GM12878 (cell line): Measurements from ENCODE around the gene ATF7. TPM values are rescaled to one million over a fixed set of nuclear protein-coding genes. Genes with fewer than 3 reads are reported as not detected.

Experiments used
- ATAC-seq: fragments of 200-7000 bp; cut with Tn5 transposase; 3 replicates; pipeline ENCODE4 v1.9.1; 2020; ENCODE audit warnings: mild to moderate bottlenecking, moderate library complexity
- Bru-seq: library from RNA; stranded (reverse); fragments of 400-500 nt; gene quantifications from one replicate; lab custom pipeline; 2021; lab: Mats Ljungman, UMichigan
- BruChase-seq, 2 experiments: library from RNA; stranded (reverse); fragments of 400-500 nt; gene quantifications; one replicate each; lab custom pipeline; 2021; lab: Mats Ljungman, UMichigan
- BruUV-seq: library from RNA; stranded (reverse); fragments of 400-500 nt; replicated peaks from 2 replicates; lab custom pipeline; 2021; lab: Mats Ljungman, UMichigan
- CTCF ChIA-PET: fragments of 300-600 bp; sonication (Branson Sonifier 250); formaldehyde crosslinking; extraction: SDS; loops from one replicate; lab custom pipeline; 2021; ENCODE audit warnings: inconsistent platforms; lab: Yijun Ruan, JAX
- POLR2A ChIA-PET: fragments of 350-600 bp; formaldehyde crosslinking; extraction: SDS; loops from one replicate; lab custom pipeline; 2021; ENCODE audit warnings: inconsistent platforms; lab: Charles Lee
- RAD21 ChIA-PET: fragments of 300-600 bp; sonication (Branson Sonifier 250); formaldehyde crosslinking; loops from one replicate; lab custom pipeline; 2023; ENCODE audit warnings: antibody characterized with exemption; ENCODE audit not compliant: unreplicated experiment; lab: Charles Lee
- SMC1A ChIA-PET: fragments of 300-600 bp; sonication (Branson Sonifier 250); formaldehyde crosslinking; loops from one replicate; lab custom pipeline; 2023; ENCODE audit not compliant: unreplicated experiment, uncharacterized antibody; lab: Charles Lee
- DNase-seq: peaks from one replicate; pipeline ENCODE4 v3.0.0-alpha.2; 2011; ENCODE audit warnings: low read depth, low spot score
- FAIRE-seq: peaks from 3 replicates; lab custom pipeline; 2011; peaks lifted over from hg19 to GRCh38; lab: Jason Lieb, UNC
- H2AFZ ChIP-seq: 2 replicates; pipeline ENCODE4 v1.6.0; 2011; ENCODE audit warnings: low read depth, low read length, control low read depth; ENCODE audit not compliant: control insufficient read depth
- H3K27ac ChIP-seq: 2 replicates; pipeline ENCODE4 v1.5.1; 2011; ENCODE audit warnings: control low read depth; ENCODE audit not compliant: control insufficient read depth, insufficient read depth
- H3K27me3 ChIP-seq, 2 experiments: replicated peaks in 1 of 2; 2 replicates each; pipeline versions ENCODE4 v1.6.0 to v1.6.1; 2011; ENCODE audit warnings: low read length in 1 of 2; ENCODE audit not compliant: control insufficient read depth in 2 of 2, insufficient read depth in 2 of 2
- H3K36me3 ChIP-seq, 2 experiments: 2 replicates each; pipeline ENCODE4 v1.5.1; 2011; ENCODE audit warnings: low read length in 1 of 2; ENCODE audit not compliant: control insufficient read depth in 2 of 2, insufficient read depth in 2 of 2
- H3K4me1 ChIP-seq: 2 replicates; pipeline ENCODE4 v1.6.1; 2011; ENCODE audit warnings: mild to moderate bottlenecking, low read length, moderate library complexity, mixed read lengths; ENCODE audit not compliant: control insufficient read depth, insufficient read depth
- H3K4me2 ChIP-seq: 2 replicates; pipeline ENCODE4 v1.6.0; 2011; ENCODE audit warnings: control low read depth; ENCODE audit not compliant: control insufficient read depth, insufficient read depth
- H3K4me3 ChIP-seq: fragments of 200-600 bp; sonication (generic); 2 replicates; pipeline ENCODE4 v1.5.1; 2016
- H3K79me2 ChIP-seq: 2 replicates; pipeline ENCODE4 v1.6.0; 2011; ENCODE audit warnings: low read length; ENCODE audit not compliant: control insufficient read depth, insufficient read depth
- H3K9ac ChIP-seq: 2 replicates; pipeline ENCODE4 v1.8.0; 2011; ENCODE audit warnings: low read length, control low read depth, mixed read lengths; ENCODE audit not compliant: control insufficient read depth, insufficient read depth
- H3K9me3 ChIP-seq: replicated peaks from 3 replicates; pipeline ENCODE4 v1.5.1; 2011; ENCODE audit warnings: mild to moderate bottlenecking, low read length; ENCODE audit not compliant: control insufficient read depth, insufficient read depth
- H4K20me1 ChIP-seq: 2 replicates; pipeline ENCODE4 v1.6.0; 2011; ENCODE audit not compliant: control insufficient read depth, insufficient read depth
- ASH2L ChIP-seq: fragments of 300-600, 200-600 bp; sonication (generic); IDR thresholded peaks from 2 replicates; pipeline ENCODE4 v1.6.1; 2017; ENCODE audit warnings: low read depth, mild to moderate bottlenecking, borderline replicate concordance
- HCFC1 ChIP-seq: fragments of 150-350 bp; IDR thresholded peaks from 2 replicates; pipeline ENCODE4 v1.6.1; 2014; ENCODE audit warnings: low read length
- MXI1 ChIP-seq: fragments of 150-350 bp; IDR thresholded peaks from 2 replicates; pipeline ENCODE4 v1.6.1; 2011; ENCODE audit warnings: low read depth, mild to moderate bottlenecking, inconsistent platforms, low read length, improper control_type of control experiment
- SMAD1 ChIP-seq: fragments of 450-650 bp; IDR thresholded peaks from 2 replicates; pipeline ENCODE4 v1.6.1; 2018; ENCODE audit warnings: mild to moderate bottlenecking, low read depth; ENCODE audit not compliant: partially characterized antibody
- SPI1 ChIP-seq: IDR thresholded peaks from 2 replicates; pipeline ENCODE4 v1.6.1; 2011; ENCODE audit warnings: low read depth, mild to moderate bottlenecking, low read length, moderate library complexity, borderline replicate concordance; ENCODE audit not compliant: insufficient read depth
- SRF ChIP-seq, 2 experiments: IDR thresholded peaks; 2 replicates each; pipeline ENCODE4 v1.6.1; 2011; ENCODE audit warnings: low read depth in 2 of 2, low read length in 2 of 2, mild to moderate bottlenecking in 1 of 2, moderate library complexity in 1 of 2
- ZNF622 ChIP-seq: fragments of 450-650 bp; IDR thresholded peaks from 2 replicates; pipeline ENCODE4 v1.6.1; 2017; ENCODE audit warnings: mild to moderate bottlenecking, inconsistent platforms
- WGBS: methylation state at CpG from one replicate; pipeline ENCODE4 v1.1.6; 2016; ENCODE audit warnings: low lambda C conversion rate; ENCODE audit not compliant: insufficient replicate concordance, insufficient coverage; ENCODE audit errors: missing lambda C conversion rate; 5-methylcytosine and 5-hydroxymethylcytosine counted together
- in situ Hi-C: fragments of 300-500 bp; cut with MboI; formaldehyde crosslinking; loops from 9 replicates; pipeline ENCODE4 v1.14.3; 2018; ENCODE audit warnings: mixed read lengths
- intact Hi-C: fragments of 100-400 bp; cut with micrococcal nuclease; formaldehyde crosslinking; loops from one replicate; pipeline ENCODE4 v1.14.2; 2022; ENCODE audit not compliant: unreplicated experiment
- long read RNA-seq, 2 experiments: library from polyadenylated mRNA; unstranded; transcript quantifications; one replicate each; pipeline ENCODE4 v2.0.0, GENCODE V29; 2019 to 2020
- polyA minus RNA-seq, 3 experiments: library from RNA; depleted of rRNA, polyadenylated mRNA; stranded (reverse); fragments of >200 nt; gene quantifications; 2 replicates each; pipeline ENCODE4 v1.2.3, GENCODE V29; 2011
- polyA plus RNA-seq, 11 experiments: library from polyadenylated mRNA; depleted of rRNA in 4 of 11; unstranded in 6 of 11; stranded (reverse) in 5 of 11; fragments of >200 nt; fragmentation: Nextera tagmentation in 4 of 11; fragmentation: Illumina TruSeq in 1 of 11; extraction: Ambion mirVana in 4 of 11; extraction: Trizol in 1 of 11; gene quantifications; 1 replicate in 1 of 11; 2 replicates in 10 of 11; pipeline versions ENCODE4 v1.2.1 to v1.2.3, GENCODE V29; 2011 to 2016; ENCODE audit warnings: inconsistent platforms in 2 of 11, missing spikeins in 2 of 11, low read depth in 1 of 11
- total RNA-seq, 4 experiments: library from RNA; depleted of rRNA in 3 of 4; stranded (reverse); fragments of >200 nt in 3 of 4; fragmentation: Illumina TruSeq in 1 of 4; extraction: Trizol in 1 of 4; gene quantifications; 2 replicates each; pipeline versions ENCODE4 v1.2.1 to v1.2.3, GENCODE V29; 2013 to 2021
- TF ChIP-seq, protein P1 (sequence below): fragments of 450-650 bp; IDR thresholded peaks from 2 replicates; pipeline ENCODE4 v1.6.1; 2017; ENCODE audit warnings: antibody characterized with exemption, mild to moderate bottlenecking, moderate library complexity
- TF ChIP-seq, protein P2 (sequence below): fragments of 450-650 bp; IDR thresholded peaks from 2 replicates; pipeline ENCODE4 v1.6.1; 2016; ENCODE audit warnings: mild to moderate bottlenecking
- TF ChIP-seq, protein P3 (sequence below), 3 experiments: IDR thresholded peaks in 2 of 3; conservative IDR thresholded peaks in 1 of 3; 2 replicates each; pipeline ENCODE4 v1.5.1; 2011; ENCODE audit warnings: low read depth in 3 of 3, low read length in 3 of 3, mild to moderate bottlenecking in 3 of 3, control low read depth in 2 of 3, moderate library complexity in 2 of 3, inconsistent platforms in 1 of 3, mixed read lengths in 1 of 3; ENCODE audit not compliant: control insufficient read depth in 2 of 3, insufficient read depth in 1 of 3; ENCODE audit errors: extremely low read depth in 1 of 3

ATF7 gene
- total RNA-seq (2013; cell fraction: nucleolus; rRNA removed), result 31.6 and 46.1 TPM in 2 replicates
- total RNA-seq (2014; rRNA removed), result 9.1 and 11.4 TPM in 2 replicates
- total RNA-seq (2014; rRNA removed; fragmentation: Illumina TruSeq; extraction: Trizol), result 14.6 and 16.1 TPM in 2 replicates
- total RNA-seq (2021), result 21.5 and 23.6 TPM in 2 replicates
- polyA plus RNA-seq (2011; ENCODE audit: low read depth), result 9.6 TPM
- polyA plus RNA-seq (2011; rRNA removed), result 14.5 and 16.4 TPM in 2 replicates
- polyA plus RNA-seq (2011; cell fraction: cytosol; rRNA removed), result 10.3 and 12.2 TPM in 2 replicates
- 19.5 and 20.5 TPM in 2 replicates for polyA plus RNA-seq (2011; cell fraction: nucleus; rRNA removed)
- polyA plus RNA-seq (2012), result 9.5 and 10.3 TPM in 2 replicates
- polyA plus RNA-seq (2014; fragmentation: Illumina TruSeq; extraction: Trizol), result 21.9 and 26.4 TPM in 2 replicates
- polyA plus RNA-seq (2014; fragmentation: Nextera tagmentation; extraction: Ambion mirVana), result 10 to 100 TPM; 21.8 to 26.8 TPM
- 14.1 and 17.2 TPM in 2 replicates for polyA plus RNA-seq (2014; rRNA removed)
- polyA plus RNA-seq (2016; fragmentation: Nextera tagmentation; extraction: Ambion mirVana), result 10 to 100 TPM; 30.2 to 30.7 TPM
- 18.9 and 19.0 TPM in 2 replicates for polyA minus RNA-seq (2011; rRNA and poly(A)+ RNA removed)
- polyA minus RNA-seq (2011; cell fraction: cytosol; rRNA and poly(A)+ RNA removed), result 9.0 and 13.4 TPM in 2 replicates
- 9.3 and 17.1 TPM in 2 replicates for polyA minus RNA-seq (2011; cell fraction: nucleus; rRNA and poly(A)+ RNA removed)
- Bru-seq, nascent RNA, result percentile 75 among the genes with signal in this experiment
- percentile 94 among the genes with signal in this experiment for BruChase-seq, experiment 1, labeled RNA remaining after a 6-hour chase
- percentile 96 among the genes with signal in this experiment for BruChase-seq, experiment 2, labeled RNA remaining after a 2-hour chase
- long read RNA-seq, experiment 1, transcript ATF7-212 (4 exons, 860 nt), result major isoform, 7 of 10 reads
- long read RNA-seq, experiment 1, partial matches to known transcripts, result 0 of 10 reads
- long read RNA-seq, experiment 1, other reads (novel, unspliced or antisense), result 3 of 10 reads
- long read RNA-seq, experiment 2, transcript ATF7-212 (4 exons, 860 nt), result major isoform, 16 of 28 reads
- long read RNA-seq, experiment 2, transcript ATF7-204 (4 exons, 774 nt), result minor isoform, 5 of 28 reads
- long read RNA-seq, experiment 2, partial matches to known transcripts, result 0 of 28 reads
- long read RNA-seq, experiment 2, other reads (novel, unspliced or antisense), result 5 of 28 reads

DNA sequence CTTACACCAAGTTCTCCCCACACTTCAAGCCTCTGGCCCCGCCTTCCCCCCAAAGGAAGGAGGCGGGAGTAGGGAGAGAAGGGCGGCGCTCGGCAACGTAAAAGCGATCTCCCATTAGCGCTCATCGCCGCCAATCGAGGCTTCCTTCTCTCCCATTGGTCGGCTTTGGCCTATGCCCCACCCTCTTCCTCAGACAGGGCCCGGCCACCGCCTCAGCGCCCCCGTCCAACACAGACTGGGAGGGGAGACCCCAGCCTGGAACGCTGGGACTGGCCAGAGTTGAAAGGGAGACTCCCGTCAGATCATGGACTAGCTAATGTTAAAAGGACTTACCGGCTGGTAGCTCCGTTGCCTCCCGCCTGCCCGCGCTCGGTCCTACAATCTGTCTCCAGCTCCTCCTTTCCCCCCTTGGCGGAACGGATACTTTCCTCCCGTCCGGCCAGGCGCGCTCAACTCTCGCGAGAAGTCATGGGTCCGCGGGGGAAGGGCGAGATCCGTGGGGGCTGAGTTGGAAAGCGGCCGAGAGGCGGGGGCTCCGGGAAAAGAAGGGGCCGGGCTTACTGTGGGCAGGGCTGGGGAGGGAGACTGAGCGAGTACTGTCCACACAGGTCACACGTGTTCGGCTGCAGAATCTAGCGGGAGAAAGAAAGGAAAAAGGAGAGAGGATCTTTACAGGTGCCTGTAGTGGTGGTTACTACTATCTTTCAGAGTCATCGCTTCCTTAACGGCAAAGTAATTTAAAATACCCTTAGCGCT lies at the start of gene ATF7:
Gene ATF7, minus strand, starts transcription at position 437 of the 756 bp plus-strand sequence. CDS start 25,382 bp downstream, outside the sequence.
- Histone ChIP-seq H3K36me3 (no peaks in the 10 kb centered on the region), H4K20me1 (no peaks in the 10 kb centered on the region), H3K9ac (peak within 1 kb of the TSS; percentile 93), H3K27ac (peak within 1 kb of the TSS; percentile 96), H3K9me3 (no peaks in the 10 kb centered on the region), H3K4me3 (peak within 1 kb of the TSS; percentile 94), H3K4me2 (peak within 1 kb of the TSS; percentile 85), H3K79me2 (peaks cover 46% of the 10 kb centered on the region), H3K4me1 (no peaks in the 10 kb centered on the region), H3K27me3 (no peaks in the 10 kb centered on the region), H2AFZ (peak within 1 kb of the TSS; percentile 100)
- ChIA-PET SMC1A (interaction anchor here (0.8 to 4.7 kb wide), 7 partner anchors 9 to 122 kb away, joined by 3 to 52 read pairs (median 3); no protein-coding TSS in a partner anchor), POLR2A (interaction anchor here (1.1 to 5.3 kb wide), 7 partner anchors 11 to 247 kb away, joined by 3 to 51 read pairs (median 4); partner anchors contain the start of genes SP1 and TARBP2), RAD21 (interaction anchor here (0.7 to 4.5 kb wide), 6 partner anchors 8 to 125 kb away, joined by 3 to 39 read pairs (median 3); partner anchors contain the start of genes ATP5MC2 and TARBP2), CTCF (interaction anchor here (0.7 to 3.2 kb wide), 8 partner anchors 9 to 125 kb away, joined by 3 to 21 read pairs (median 6); partner anchors contain the start of genes ATP5MC2 and TARBP2)
- FAIRE-seq, result peak; percentile 86
- intact Hi-C loops, result loop anchor here (2.0 kb wide), 2 partner anchors 51 to 83 kb away; partner anchors contain the start of gene ATP5MC2
- DNase-seq, result peak; percentile 96
- in situ Hi-C loops, result no loop called here
- BruUV-seq, result no TSS peak
- 1% methylated on average over 46 of the region's 48 CpGs for WGBS
- peak; percentile 98 for ATAC-seq
- TF ChIP-seq, protein P1, sequence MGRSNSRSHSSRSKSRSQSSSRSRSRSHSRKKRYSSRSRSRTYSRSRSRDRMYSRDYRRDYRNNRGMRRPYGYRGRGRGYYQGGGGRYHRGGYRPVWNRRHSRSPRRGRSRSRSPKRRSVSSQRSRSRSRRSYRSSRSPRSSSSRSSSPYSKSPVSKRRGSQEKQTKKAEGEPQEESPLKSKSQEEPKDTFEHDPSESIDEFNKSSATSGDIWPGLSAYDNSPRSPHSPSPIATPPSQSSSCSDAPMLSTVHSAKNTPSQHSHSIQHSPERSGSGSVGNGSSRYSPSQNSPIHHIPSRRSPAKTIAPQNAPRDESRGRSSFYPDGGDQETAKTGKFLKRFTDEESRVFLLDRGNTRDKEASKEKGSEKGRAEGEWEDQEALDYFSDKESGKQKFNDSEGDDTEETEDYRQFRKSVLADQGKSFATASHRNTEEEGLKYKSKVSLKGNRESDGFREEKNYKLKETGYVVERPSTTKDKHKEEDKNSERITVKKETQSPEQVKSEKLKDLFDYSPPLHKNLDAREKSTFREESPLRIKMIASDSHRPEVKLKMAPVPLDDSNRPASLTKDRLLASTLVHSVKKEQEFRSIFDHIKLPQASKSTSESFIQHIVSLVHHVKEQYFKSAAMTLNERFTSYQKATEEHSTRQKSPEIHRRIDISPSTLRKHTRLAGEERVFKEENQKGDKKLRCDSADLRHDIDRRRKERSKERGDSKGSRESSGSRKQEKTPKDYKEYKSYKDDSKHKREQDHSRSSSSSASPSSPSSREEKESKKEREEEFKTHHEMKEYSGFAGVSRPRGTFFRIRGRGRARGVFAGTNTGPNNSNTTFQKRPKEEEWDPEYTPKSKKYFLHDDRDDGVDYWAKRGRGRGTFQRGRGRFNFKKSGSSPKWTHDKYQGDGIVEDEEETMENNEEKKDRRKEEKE, result peak; percentile 99
- TF ChIP-seq MXI1 (peak; percentile 91), SMAD1 (peak; percentile 43), ZNF622 (no peak), SRF (IDR thresholded peaks at IDR 0.05; ENCODE audit: low read depth in 2 of 2, low read length in 2 of 2) (peak in 1 of 2 experiments; percentile 38; a peak in 1 of 4 replicates), HCFC1 (peak; percentile 57), ASH2L (no peak), SPI1 (peak; percentile 11; the same call in 1 of the 2 replicates)
- TF ChIP-seq, protein P2, sequence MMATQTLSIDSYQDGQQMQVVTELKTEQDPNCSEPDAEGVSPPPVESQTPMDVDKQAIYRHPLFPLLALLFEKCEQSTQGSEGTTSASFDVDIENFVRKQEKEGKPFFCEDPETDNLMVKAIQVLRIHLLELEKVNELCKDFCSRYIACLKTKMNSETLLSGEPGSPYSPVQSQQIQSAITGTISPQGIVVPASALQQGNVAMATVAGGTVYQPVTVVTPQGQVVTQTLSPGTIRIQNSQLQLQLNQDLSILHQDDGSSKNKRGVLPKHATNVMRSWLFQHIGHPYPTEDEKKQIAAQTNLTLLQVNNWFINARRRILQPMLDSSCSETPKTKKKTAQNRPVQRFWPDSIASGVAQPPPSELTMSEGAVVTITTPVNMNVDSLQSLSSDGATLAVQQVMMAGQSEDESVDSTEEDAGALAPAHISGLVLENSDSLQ, result peak; percentile 99
- TF ChIP-seq, protein P3, sequence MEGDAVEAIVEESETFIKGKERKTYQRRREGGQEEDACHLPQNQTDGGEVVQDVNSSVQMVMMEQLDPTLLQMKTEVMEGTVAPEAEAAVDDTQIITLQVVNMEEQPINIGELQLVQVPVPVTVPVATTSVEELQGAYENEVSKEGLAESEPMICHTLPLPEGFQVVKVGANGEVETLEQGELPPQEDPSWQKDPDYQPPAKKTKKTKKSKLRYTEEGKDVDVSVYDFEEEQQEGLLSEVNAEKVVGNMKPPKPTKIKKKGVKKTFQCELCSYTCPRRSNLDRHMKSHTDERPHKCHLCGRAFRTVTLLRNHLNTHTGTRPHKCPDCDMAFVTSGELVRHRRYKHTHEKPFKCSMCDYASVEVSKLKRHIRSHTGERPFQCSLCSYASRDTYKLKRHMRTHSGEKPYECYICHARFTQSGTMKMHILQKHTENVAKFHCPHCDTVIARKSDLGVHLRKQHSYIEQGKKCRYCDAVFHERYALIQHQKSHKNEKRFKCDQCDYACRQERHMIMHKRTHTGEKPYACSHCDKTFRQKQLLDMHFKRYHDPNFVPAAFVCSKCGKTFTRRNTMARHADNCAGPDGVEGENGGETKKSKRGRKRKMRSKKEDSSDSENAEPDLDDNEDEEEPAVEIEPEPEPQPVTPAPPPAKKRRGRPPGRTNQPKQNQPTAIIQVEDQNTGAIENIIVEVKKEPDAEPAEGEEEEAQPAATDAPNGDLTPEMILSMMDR (IDR thresholded peaks at IDR 0.05 in 2 of 3, conservative IDR thresholded peaks at IDR 0.05 in 1 of 3; ENCODE audit: control insufficient read depth in 2 of 3, extremely low read depth in 1 of 3, insufficient read depth in 1 of 3, low read depth in 3 of 3, low read length in 3 of 3), result no peak
